ELR (cell line): ENCODE measurements around the gene TRIB2.
A peak's percentile ranks its signal among the peaks of the same experiment; 100 is the strongest.

Source experiments
- DNase-seq: peaks from one replicate; pipeline ENCODE4 v3.0.0-alpha.2; 2015; ENCODE audit warnings: low read depth

Gene TRIB2

GRCh38 chr2:12720754-12721378, 4.1 kb downstream of the TRIB2 start:
- no peak for DNase-seq

GRCh38 chr2:12721566-12722446, 5.1 kb downstream of the TRIB2 start:
- DNase-seq: no peak

- no peak for DNase-seq
These were observed 5.9 kb downstream of the TRIB2 start for GRCh38 chr2:12722447-12723316.

- DNase-seq: no peak
These were observed 7.2 kb downstream of the TRIB2 start for GRCh38 chr2:12723736-12724463.

- DNase-seq: no peak
These were observed 8.8 kb downstream of the TRIB2 start for GRCh38 chr2:12725233-12726187.

- no peak for DNase-seq
These were observed 9.5 kb downstream of the TRIB2 start for GRCh38 chr2:12726271-12726670.

GRCh38 chr2:12727065-12727464, 10.3 kb downstream of the TRIB2 start:
- DNase-seq: no peak

- no peak for DNase-seq
These were observed 10.9 kb downstream of the TRIB2 start for GRCh38 chr2:12727641-12728040.

- DNase-seq: no peak
These were observed 11.6 kb downstream of the TRIB2 start for GRCh38 chr2:12728221-12728777.

- no peak for DNase-seq
These were observed 13.5 kb downstream of the TRIB2 start for GRCh38 chr2:12730265-12730664.

GRCh38 chr2:12731701-12732280, 15.1 kb downstream of the TRIB2 start:
- no peak for DNase-seq

- no peak for DNase-seq
These were observed 15.9 kb downstream of the TRIB2 start for GRCh38 chr2:12732651-12733050.

- DNase-seq: no peak
These were observed 17.1 kb downstream of the TRIB2 start for GRCh38 chr2:12733846-12734245.

- DNase-seq: no peak
These were observed 18.3 kb downstream of the TRIB2 start for GRCh38 chr2:12734914-12735654.

- DNase-seq: no peak
These were observed 20.6 kb downstream of the TRIB2 start for GRCh38 chr2:12737297-12737696.

GRCh38 chr2:12737738-12738485, 21.2 kb downstream of the TRIB2 start:
- peak; percentile 32 for DNase-seq

GRCh38 chr2:12739721-12740254, 23.1 kb downstream of the TRIB2 start:
- DNase-seq: no peak

GRCh38 chr2:12741380-12741779, 24.6 kb downstream of the TRIB2 start:
- DNase-seq: no peak
